Measurements from ENCODE around the gene SIRT1. TPM values are rescaled to one million over a fixed set of nuclear protein-coding genes. Genes with fewer than 3 reads are reported as not detected.
A peak's percentile ranks its signal among the peaks of the same experiment; 100 is the strongest.
"Not testable (repeated sequence)": the region's sequence is repeated elsewhere in the genome, so short reads cannot be mapped to it uniquely, and the experiment has no call there.

SIRT1 gene
- total and polyA plus RNA-seq, 2 donors (not counting 1 experiment from before 2014, with no cell fraction given), result 17.0 to 21.1 TPM

GRCh38 chr10:67836972-67837371 lies 47.5 kb upstream of the SIRT1 start:
- DNase-seq (ENCODE audit: low read depth in 2 of 2), result no peak
- Histone ChIP-seq H3K4me3 (replicated peaks in 1 of 4; ENCODE audit: control extremely low read depth in 1 of 4, insufficient read depth in 1 of 4, low read depth in 3 of 4, low read length in 4 of 4) (peak overlapping the region in 1 of 4 experiments; percentile 77), H3K4me2 (ENCODE audit: extremely low read depth, insufficient read depth, low read length) (no peak overlapping the region), H3K9me3 (ENCODE audit: control insufficient read depth, insufficient read depth, low read depth, low read length) (no peaks in the 10 kb centered on the region), H3K36me3 (ENCODE audit: control insufficient read depth, insufficient read depth, low read length) (no peaks in the 10 kb centered on the region), H3K4me1 (ENCODE audit: control insufficient read depth, extremely low read depth, insufficient read depth, low read length) (no peaks in the 10 kb centered on the region), H3K27me3 (ENCODE audit: control insufficient read depth, insufficient read depth, low read length) (no peaks in the 10 kb centered on the region), H3K9ac (ENCODE audit: insufficient read depth, low read length) (no peak overlapping the region), H3K27ac (ENCODE audit: insufficient read depth, low read length) (no peak overlapping the region), H3K79me2 (ENCODE audit: control insufficient read depth, insufficient read depth, low read length) (no peaks in the 10 kb centered on the region), H2AFZ (ENCODE audit: low read length) (no peak overlapping the region), H4K20me1 (ENCODE audit: control insufficient read depth, extremely low read depth, insufficient read depth, low read length) (no peaks in the 10 kb centered on the region)
- TF ChIP-seq EZH2 (IDR thresholded peaks at IDR 0.05; ENCODE audit: low read length, missing control alignments) (no peak), CTCF (conservative IDR thresholded peaks at IDR 0.05 in 1 of 2, IDR thresholded peaks at IDR 0.05 in 1 of 2; ENCODE audit: low read depth in 1 of 2, low read length in 2 of 2) (no peak)

- Histone ChIP-seq H3K36me3 (ENCODE audit: control insufficient read depth, insufficient read depth, low read length) (no peaks in the 10 kb centered on the region), H3K27me3 (ENCODE audit: control insufficient read depth, insufficient read depth, low read length) (no peaks in the 10 kb centered on the region), H3K9me3 (ENCODE audit: control insufficient read depth, insufficient read depth, low read depth, low read length) (no peaks in the 10 kb centered on the region), H4K20me1 (ENCODE audit: control insufficient read depth, extremely low read depth, insufficient read depth, low read length) (no peaks in the 10 kb centered on the region), H3K4me1 (ENCODE audit: control insufficient read depth, extremely low read depth, insufficient read depth, low read length) (no peaks in the 10 kb centered on the region), H3K79me2 (ENCODE audit: control insufficient read depth, insufficient read depth, low read length) (no peaks in the 10 kb centered on the region), H3K4me3 (replicated peaks in 1 of 4; ENCODE audit: control extremely low read depth in 1 of 4, insufficient read depth in 1 of 4, low read depth in 3 of 4, low read length in 4 of 4) (peak within 1 kb of the TSS in 2 of 4 experiments; percentile 37 to 77), H3K27ac (ENCODE audit: insufficient read depth, low read length) (no peak within 1 kb of the TSS), H2AFZ (ENCODE audit: low read length) (peak within 1 kb of the TSS; percentile 86), H3K9ac (ENCODE audit: insufficient read depth, low read length) (no peak within 1 kb of the TSS), H3K4me2 (ENCODE audit: extremely low read depth, insufficient read depth, low read length) (no peak within 1 kb of the TSS)
- no peak for TF ChIP-seq EZH2 (IDR thresholded peaks at IDR 0.05; ENCODE audit: low read length, missing control alignments)
- TF ChIP-seq CTCF (conservative IDR thresholded peaks at IDR 0.05 in 1 of 2, IDR thresholded peaks at IDR 0.05 in 1 of 2; ENCODE audit: low read depth in 1 of 2, low read length in 2 of 2), result no peak
- DNase-seq (ENCODE audit: low read depth in 2 of 2), result peak; percentile 65 to 85
These were observed 46.7 kb upstream of the SIRT1 start, which contains the start of gene DNAJC12 for GRCh38 chr10:67837541-67838314. DNAJC12 (minus strand) TSS chr10:67838188; CDS start chr10:67838011, 177 bp downstream.

GRCh38 chr10:67839511-67839910 lies 44.9 kb upstream of the SIRT1 start:
- not testable (repeated sequence) for H3K9me3 ChIP-seq (ENCODE audit: control insufficient read depth, insufficient read depth, low read depth, low read length); H3K4me1 ChIP-seq (ENCODE audit: control insufficient read depth, extremely low read depth, insufficient read depth, low read length); H3K36me3 ChIP-seq (ENCODE audit: control insufficient read depth, insufficient read depth, low read length); H2AFZ ChIP-seq (ENCODE audit: low read length); H3K27me3 ChIP-seq (ENCODE audit: control insufficient read depth, insufficient read depth, low read length); H3K4me3 ChIP-seq (replicated peaks in 1 of 4; ENCODE audit: control extremely low read depth in 1 of 4, insufficient read depth in 1 of 4, low read depth in 3 of 4, low read length in 4 of 4); H3K27ac ChIP-seq (ENCODE audit: insufficient read depth, low read length); H3K4me2 ChIP-seq (ENCODE audit: extremely low read depth, insufficient read depth, low read length); H3K9ac ChIP-seq (ENCODE audit: insufficient read depth, low read length); DNase-seq (ENCODE audit: low read depth in 2 of 2); H3K79me2 ChIP-seq (ENCODE audit: control insufficient read depth, insufficient read depth, low read length); H4K20me1 ChIP-seq (ENCODE audit: control insufficient read depth, extremely low read depth, insufficient read depth, low read length)

Data from fibroblast of lung (primary cell).